Uterus (tissue), 4 donors: ENCODE data around the gene TTLL1. TPM values are rescaled to one million over a fixed set of nuclear protein-coding genes. Genes with fewer than 3 reads are reported as not detected.

Experiments used
- DNase-seq, 2 donors: peaks; one replicate each; pipeline ENCODE4 v3.0.0-alpha.2; 2019 to 2020
- H3K27ac ChIP-seq, 2 donors: fragments of 200-600 bp; sonication (generic); 1 replicate in 1 of 2; 2 replicates in 1 of 2; pipeline ENCODE4 v1.5.1; 2016 to 2018
- H3K27me3 ChIP-seq, 2 donors: fragments of 200-600 bp; sonication (generic); one replicate each; pipeline ENCODE4 v1.5.1; 2018 to 2019; ENCODE audit warnings: control low read depth in 1 of 2
- H3K36me3 ChIP-seq, 2 donors: fragments of 200-600 bp; sonication (generic); one replicate each; pipeline ENCODE4 v1.5.1; 2019; ENCODE audit warnings: control low read depth in 1 of 2
- H3K4me1 ChIP-seq, 2 donors: fragments of 200-600 bp; sonication (generic); one replicate each; pipeline ENCODE4 v1.5.1; 2018 to 2019; ENCODE audit warnings: control low read depth in 1 of 2
- H3K4me3 ChIP-seq, 2 donors: fragments of 200-600 bp; sonication (generic); 1 replicate in 1 of 2; 2 replicates in 1 of 2; pipeline ENCODE4 v1.5.1; 2018 to 2019; ENCODE audit warnings: mild to moderate bottlenecking in 1 of 2
- H3K9me3 ChIP-seq, 2 donors: fragments of 200-600 bp; sonication (generic); one replicate each; pipeline ENCODE4 v1.5.1; 2019; ENCODE audit warnings: control low read depth in 1 of 2
- POLR2A ChIP-seq, 2 donors: fragments of 450-650 bp; IDR thresholded peaks; one replicate each; pipeline ENCODE4 v1.6.1; 2016; ENCODE audit warnings: antibody characterized with exemption in 2 of 2, mild to moderate bottlenecking in 1 of 2, moderate library complexity in 1 of 2
- intact Hi-C: fragments of 100-400 bp; cut with DNase I; formaldehyde crosslinking; loops from one replicate; pipeline ENCODE4 v1.15.1; 2023; ENCODE audit warnings: low total_unique reads
- total RNA-seq, 4 donors: library from RNA; depleted of rRNA in 3 of 4; stranded (reverse); fragments of >200 nt in 3 of 4; gene quantifications; one replicate each; pipeline versions ENCODE4 v1.1.0 to v1.2.4, GENCODE V29; 2014 to 2023
- TF ChIP-seq, protein P1 (sequence below), 4 experiments: fragments of 200-600 bp in 2 of 4; fragments of 450-650 bp in 2 of 4; sonication (generic) in 2 of 4; IDR thresholded peaks; one replicate each; pipeline ENCODE4 v1.5.1; 2016 to 2019; ENCODE audit warnings: antibody characterized with exemption in 4 of 4, mild to moderate bottlenecking in 2 of 4, moderate library complexity in 1 of 4
- donor health status: DM: yes; HTN: yes; CAD: no.

The TTLL1 gene
- total RNA-seq, 4 donors from 2014 or later, result 3.6 to 12.5 (median 5.3) TPM

DNA sequence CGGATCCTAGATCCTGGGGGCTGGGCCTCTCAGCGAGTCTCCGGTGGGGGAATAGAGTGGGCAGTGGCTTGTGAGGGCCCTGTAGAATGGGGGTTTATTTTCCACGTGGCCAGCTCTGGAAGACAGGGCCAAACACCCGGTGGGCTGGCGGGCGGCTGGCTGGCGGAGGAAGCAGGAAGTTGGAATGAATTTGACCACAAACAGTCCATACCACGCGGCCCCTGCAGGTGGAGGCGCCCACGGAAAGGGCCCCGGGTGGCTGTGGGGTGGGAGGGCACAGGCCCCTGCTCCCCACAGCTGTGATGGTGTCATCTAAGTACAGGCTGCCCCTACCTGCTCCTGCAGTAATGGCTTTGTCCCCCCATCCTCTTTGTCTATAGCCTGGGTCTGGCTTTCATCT lies 38.9 kb upstream of the TTLL1 start:
- intact Hi-C loops, result no loop called here
- H3K4me1 ChIP-seq, result no peaks in the 10 kb centered on the region
- no peak overlapping the region for H3K4me3 ChIP-seq

DNA sequence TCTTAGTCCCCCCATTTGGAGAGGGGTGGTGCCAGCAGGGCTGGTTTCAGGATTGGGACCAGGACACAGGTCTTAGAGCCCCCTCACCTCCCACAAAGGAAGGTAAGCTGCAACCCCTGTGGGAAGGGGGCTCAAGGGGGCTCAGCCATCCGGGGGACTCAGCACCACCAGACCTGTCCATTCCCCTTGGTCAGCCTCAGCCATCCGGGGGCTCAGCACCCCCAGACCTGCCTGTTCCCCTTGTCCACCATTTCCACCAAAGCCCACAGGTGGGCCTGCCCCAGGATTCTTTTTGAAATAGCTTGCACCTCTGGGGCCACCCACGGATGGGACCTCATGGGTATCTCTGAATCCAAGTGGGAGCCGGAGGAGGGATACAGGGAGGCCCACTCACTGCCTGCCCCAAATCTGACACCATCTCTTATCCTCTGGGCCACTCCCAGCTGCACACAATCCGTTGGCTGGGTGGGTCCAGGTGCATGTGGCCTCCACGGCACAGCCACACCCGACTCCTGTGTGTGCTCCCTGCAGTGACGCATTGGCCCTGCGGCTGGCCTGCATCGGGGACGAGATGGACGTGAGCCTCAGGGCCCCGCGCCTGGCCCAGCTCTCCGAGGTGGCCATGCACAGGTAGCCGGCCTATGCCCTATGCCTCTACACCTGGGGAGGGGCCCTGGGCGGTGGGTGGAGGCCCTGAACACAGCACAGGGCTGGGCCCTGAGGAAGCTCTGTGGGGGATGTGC lies 38.1 kb upstream of the TTLL1 start:
- H3K27ac ChIP-seq, result no peak overlapping the region
- no peaks in the 10 kb centered on the region for H3K36me3 ChIP-seq
- intact Hi-C loops, result no loop called here
- H3K27me3 ChIP-seq, result no peaks in the 10 kb centered on the region
- no peaks in the 10 kb centered on the region for H3K4me1 ChIP-seq
- H3K4me3 ChIP-seq, result no peak overlapping the region
- no peak for DNase-seq
- TF ChIP-seq, protein P1, sequence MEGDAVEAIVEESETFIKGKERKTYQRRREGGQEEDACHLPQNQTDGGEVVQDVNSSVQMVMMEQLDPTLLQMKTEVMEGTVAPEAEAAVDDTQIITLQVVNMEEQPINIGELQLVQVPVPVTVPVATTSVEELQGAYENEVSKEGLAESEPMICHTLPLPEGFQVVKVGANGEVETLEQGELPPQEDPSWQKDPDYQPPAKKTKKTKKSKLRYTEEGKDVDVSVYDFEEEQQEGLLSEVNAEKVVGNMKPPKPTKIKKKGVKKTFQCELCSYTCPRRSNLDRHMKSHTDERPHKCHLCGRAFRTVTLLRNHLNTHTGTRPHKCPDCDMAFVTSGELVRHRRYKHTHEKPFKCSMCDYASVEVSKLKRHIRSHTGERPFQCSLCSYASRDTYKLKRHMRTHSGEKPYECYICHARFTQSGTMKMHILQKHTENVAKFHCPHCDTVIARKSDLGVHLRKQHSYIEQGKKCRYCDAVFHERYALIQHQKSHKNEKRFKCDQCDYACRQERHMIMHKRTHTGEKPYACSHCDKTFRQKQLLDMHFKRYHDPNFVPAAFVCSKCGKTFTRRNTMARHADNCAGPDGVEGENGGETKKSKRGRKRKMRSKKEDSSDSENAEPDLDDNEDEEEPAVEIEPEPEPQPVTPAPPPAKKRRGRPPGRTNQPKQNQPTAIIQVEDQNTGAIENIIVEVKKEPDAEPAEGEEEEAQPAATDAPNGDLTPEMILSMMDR (IDR thresholded peaks at IDR 0.05), result no peak
- TF ChIP-seq POLR2A (IDR thresholded peaks at IDR 0.05), result no peak
- no peaks in the 10 kb centered on the region for H3K9me3 ChIP-seq

More for the DNA sequence above, 38.9 kb upstream of the TTLL1 start:
- H3K27me3 ChIP-seq, result no peaks in the 10 kb centered on the region
- no peaks in the 10 kb centered on the region for H3K36me3 ChIP-seq
- no peak for DNase-seq
- H3K27ac ChIP-seq, result no peak overlapping the region
- H3K9me3 ChIP-seq, result no peaks in the 10 kb centered on the region
- TF ChIP-seq, protein P1 (IDR thresholded peaks at IDR 0.05), result no peak
- TF ChIP-seq POLR2A (IDR thresholded peaks at IDR 0.05), result no peak

DNA sequence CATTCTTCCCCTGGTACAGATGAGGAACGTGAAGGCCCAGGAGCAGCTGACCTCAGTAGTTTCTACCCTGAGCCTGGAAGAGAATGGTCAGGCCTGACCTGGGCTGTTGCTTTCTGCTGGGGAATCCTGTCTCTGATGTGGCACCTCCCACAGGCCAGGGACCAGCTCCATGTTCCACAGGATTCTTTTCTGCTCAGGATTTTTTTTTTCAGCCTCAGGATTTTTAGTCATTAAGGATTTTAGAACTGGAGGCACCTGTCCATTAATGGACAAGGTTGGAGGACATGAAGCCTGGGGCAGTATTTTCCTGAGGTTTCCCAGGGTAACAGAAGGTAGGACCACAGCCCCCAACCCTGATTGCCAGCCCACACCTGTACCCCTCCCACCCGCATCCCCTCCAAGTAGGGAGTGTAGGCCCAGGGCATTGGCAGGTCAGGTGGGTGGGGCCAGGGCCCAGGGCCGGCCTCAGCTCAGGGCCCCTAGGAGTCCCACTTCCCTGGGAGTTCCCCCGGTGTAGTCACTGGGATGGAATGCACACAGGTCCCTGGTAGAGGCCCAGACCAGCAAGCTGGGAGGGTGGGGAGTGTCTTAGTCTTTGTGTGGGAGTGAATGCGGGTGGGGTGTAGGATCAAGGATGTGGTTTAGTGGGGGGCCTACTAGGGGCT lies 37.4 kb upstream of the TTLL1 start:
- intact Hi-C loops, result no loop called here

DNA sequence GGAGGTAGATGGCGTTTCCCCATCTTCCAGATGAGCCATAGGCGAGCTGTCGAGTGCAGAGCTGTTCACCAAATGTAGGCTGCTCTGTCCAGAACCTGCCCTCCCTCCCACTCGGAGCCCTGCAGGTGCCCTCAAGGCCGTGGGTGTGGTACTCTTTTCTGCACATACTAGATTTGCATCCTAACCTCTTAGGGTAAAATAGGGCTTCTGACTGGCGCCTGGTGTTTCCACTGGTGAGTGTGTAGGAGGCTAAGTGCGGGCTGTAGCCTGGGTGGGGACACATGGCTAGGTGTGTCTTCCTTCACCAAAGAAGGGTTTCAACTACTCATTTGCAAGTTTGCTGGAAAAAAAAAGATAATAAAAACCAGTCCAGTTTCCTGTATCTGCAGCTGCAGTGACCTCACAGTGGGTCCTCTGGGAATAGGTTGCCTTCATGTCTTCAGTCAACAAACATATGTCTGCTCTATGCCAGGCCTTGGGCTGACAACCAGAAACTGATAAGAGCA lies 29.8 kb upstream of the TTLL1 start:
- H3K27ac ChIP-seq, result no peak overlapping the region
- H3K4me1 ChIP-seq, result no peaks in the 10 kb centered on the region
- H3K36me3 ChIP-seq, result no peaks in the 10 kb centered on the region
- intact Hi-C loops, result no loop called here
- TF ChIP-seq POLR2A (IDR thresholded peaks at IDR 0.05), result no peak
- TF ChIP-seq, protein P1 (IDR thresholded peaks at IDR 0.05), result no peak
- no peak overlapping the region for H3K4me3 ChIP-seq
- H3K9me3 ChIP-seq, result no peaks in the 10 kb centered on the region
- no peaks in the 10 kb centered on the region for H3K27me3 ChIP-seq
- DNase-seq, result no peak

More for the DNA sequence above, 37.4 kb upstream of the TTLL1 start:
- Histone ChIP-seq H3K36me3 (no peaks in the 10 kb centered on the region), H3K4me1 (no peaks in the 10 kb centered on the region), H3K4me3 (no peak overlapping the region), H3K27ac (no peak overlapping the region), H3K27me3 (no peaks in the 10 kb centered on the region), H3K9me3 (no peaks in the 10 kb centered on the region)
- no peak for TF ChIP-seq POLR2A (IDR thresholded peaks at IDR 0.05)
- no peak for DNase-seq

DNA sequence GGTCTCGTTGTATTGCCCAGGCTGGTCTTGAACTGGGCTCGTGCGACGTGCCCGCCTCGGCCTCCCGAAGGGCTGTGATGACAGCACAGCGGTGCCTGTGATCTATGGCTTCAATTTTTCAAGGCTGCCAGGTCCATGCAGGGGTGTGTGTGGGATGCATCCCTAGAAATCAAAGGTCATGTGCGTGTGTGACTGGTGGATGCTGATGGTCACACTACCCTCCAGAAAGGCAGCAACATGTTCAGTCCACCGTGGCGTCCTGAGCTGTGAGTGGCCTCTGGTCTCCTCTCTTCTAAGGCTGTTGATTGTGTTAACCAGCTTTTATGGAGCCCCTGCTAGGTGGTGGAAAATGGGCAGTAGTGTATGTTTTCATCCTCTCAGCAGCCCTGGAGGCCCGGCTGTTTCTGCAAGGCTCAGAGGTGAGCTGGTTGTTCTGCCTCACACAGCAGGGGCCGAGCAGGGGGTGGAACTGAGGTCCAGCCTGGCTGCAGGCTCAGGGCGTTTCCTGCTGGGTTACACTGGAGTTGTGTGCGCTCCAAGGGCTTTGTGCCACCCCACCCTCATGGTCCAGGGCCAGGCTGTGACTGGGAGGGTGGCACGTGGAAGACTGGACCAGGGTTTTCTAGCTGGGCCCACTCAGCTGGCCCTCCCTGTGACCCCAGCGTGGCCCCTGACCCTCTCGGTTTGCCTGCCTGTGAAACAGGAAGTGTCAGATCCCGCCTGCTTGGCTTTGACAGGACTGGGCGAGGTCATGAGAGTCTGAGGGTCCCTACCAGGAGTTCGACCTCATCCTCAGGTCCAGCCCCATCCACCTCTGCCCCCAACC lies 29.0 kb upstream of the TTLL1 start:
- intact Hi-C loops, result no loop called here
- TF ChIP-seq, protein P1 (IDR thresholded peaks at IDR 0.05), result no peak
- no peak for TF ChIP-seq POLR2A (IDR thresholded peaks at IDR 0.05)

More for the DNA sequence above, 29.0 kb upstream of the TTLL1 start:
- Histone ChIP-seq H3K4me3 (no peak overlapping the region), H3K4me1 (no peaks in the 10 kb centered on the region), H3K36me3 (no peaks in the 10 kb centered on the region), H3K27ac (no peak overlapping the region), H3K27me3 (no peaks in the 10 kb centered on the region), H3K9me3 (no peaks in the 10 kb centered on the region)
- no peak for DNase-seq
